Lung (tissue), 12 donors: ENCODE data around the gene CD72. TPM values are rescaled to one million over a fixed set of nuclear protein-coding genes. Genes with fewer than 3 reads are reported as not detected.
A peak's percentile ranks its signal among the peaks of the same experiment; 100 is the strongest.
"Not testable (repeated sequence)": the region's sequence is repeated elsewhere in the genome, so short reads cannot be mapped to it uniquely, and the experiment has no call there.

Source experiments
- ATAC-seq: fragments of 200-7000 bp; cut with Tn5 transposase; one replicate; pipeline ENCODE4 v1.9.1; 2020; ENCODE audit warnings: moderate number of reproducible peaks; ENCODE audit not compliant: insufficient read depth, low FRiP score
- DNase-seq, 3 donors: peaks; one replicate each; pipeline ENCODE4 v3.0.0-alpha.2; 2013 to 2017
- H3K27ac ChIP-seq, 2 donors: one replicate each; pipeline ENCODE4 v1.5.1; 2013; ENCODE audit warnings: mild to moderate bottlenecking in 2 of 2, moderate library complexity in 2 of 2, control low read depth in 1 of 2, inconsistent platforms in 1 of 2, low read depth in 1 of 2, low read length in 1 of 2
- H3K27me3 ChIP-seq, 3 donors: one replicate each; pipeline ENCODE4 v1.5.1; 2013; ENCODE audit warnings: low read length in 2 of 3; ENCODE audit not compliant: control insufficient read depth in 3 of 3, insufficient read depth in 3 of 3
- H3K36me3 ChIP-seq, 4 donors: one replicate each; pipeline ENCODE4 v1.5.1; 2013; ENCODE audit warnings: low read length in 4 of 4, mild to moderate bottlenecking in 1 of 4, moderate library complexity in 1 of 4; ENCODE audit not compliant: control insufficient read depth in 4 of 4, insufficient read depth in 4 of 4
- H3K4me1 ChIP-seq, 5 donors: one replicate each; pipeline ENCODE4 v1.5.1; 2013; ENCODE audit warnings: low read length in 5 of 5, mild to moderate bottlenecking in 2 of 5, moderate library complexity in 1 of 5; ENCODE audit not compliant: control insufficient read depth in 5 of 5, insufficient read depth in 5 of 5
- H3K4me3 ChIP-seq: one replicate; pipeline ENCODE4 v1.5.1; 2013; ENCODE audit warnings: mild to moderate bottlenecking, control low read depth, moderate library complexity
- H3K9ac ChIP-seq, 2 donors: one replicate each; pipeline ENCODE4 v1.5.1; 2013; ENCODE audit warnings: low read length in 2 of 2, control low read depth in 1 of 2; ENCODE audit not compliant: insufficient read depth in 1 of 2
- H3K9me3 ChIP-seq, 4 donors: one replicate each; pipeline ENCODE4 v1.5.1; 2013; ENCODE audit warnings: low read length in 3 of 4, mild to moderate bottlenecking in 1 of 4, moderate library complexity in 1 of 4; ENCODE audit not compliant: control insufficient read depth in 4 of 4, insufficient read depth in 3 of 4
- WGBS, 2 donors: extraction: QIAGEN DNeasy Blood & Tissue Kit; methylation state at CpG; one replicate each; pipeline ENCODE4 v1.1.7; 2013; 5-methylcytosine and 5-hydroxymethylcytosine counted together
- polyA plus RNA-seq, 2 donors: library from polyadenylated mRNA; stranded (reverse); fragments of 200-250 nt; gene quantifications; one replicate each; pipeline ENCODE4 v1.2.1, GENCODE V29; 2013
- total RNA-seq, 2 donors: library from RNA; depleted of rRNA in 1 of 2; stranded (reverse); fragments of >200 nt in 1 of 2; gene quantifications; one replicate each; pipeline ENCODE4 v1.2.1, GENCODE V29; 2014 to 2021
- TF ChIP-seq, protein P1 (sequence below): IDR thresholded peaks from 2 replicates; pipeline ENCODE4 v1.5.1; 2012; ENCODE audit warnings: mild to moderate bottlenecking; ENCODE audit errors: control extremely low read depth, extremely low read depth
- donor health status: control.
- donor health status: control.
- donor health status: Bipolar disorder and iron deficiency.
- donor health status: healthy.
- donor health status: DM: yes; HTN: yes; CAD: no.

The CD72 gene
- total and polyA plus RNA-seq, 4 donors, result 3.1 to 10.6 (median 5.9) TPM

GRCh38 chr9:35598866-35599590 lies 19.2 kb downstream of the CD72 start:
- Histone ChIP-seq H3K4me1 (peaks cover 0 to 9% (median 1%) of the 10 kb centered on the region in 5 donors), H3K4me3 (no peak overlapping the region), H3K9ac (no peak overlapping the region), H3K27me3 (no peaks in the 10 kb centered on the region), H3K27ac (peak overlapping the region in 1 of 2 donors; percentile 18), H3K36me3 (no peaks in the 10 kb centered on the region), H3K9me3 (peaks cover 0 to 6% (median 0%) of the 10 kb centered on the region in 4 donors)
- TF ChIP-seq, protein P1, sequence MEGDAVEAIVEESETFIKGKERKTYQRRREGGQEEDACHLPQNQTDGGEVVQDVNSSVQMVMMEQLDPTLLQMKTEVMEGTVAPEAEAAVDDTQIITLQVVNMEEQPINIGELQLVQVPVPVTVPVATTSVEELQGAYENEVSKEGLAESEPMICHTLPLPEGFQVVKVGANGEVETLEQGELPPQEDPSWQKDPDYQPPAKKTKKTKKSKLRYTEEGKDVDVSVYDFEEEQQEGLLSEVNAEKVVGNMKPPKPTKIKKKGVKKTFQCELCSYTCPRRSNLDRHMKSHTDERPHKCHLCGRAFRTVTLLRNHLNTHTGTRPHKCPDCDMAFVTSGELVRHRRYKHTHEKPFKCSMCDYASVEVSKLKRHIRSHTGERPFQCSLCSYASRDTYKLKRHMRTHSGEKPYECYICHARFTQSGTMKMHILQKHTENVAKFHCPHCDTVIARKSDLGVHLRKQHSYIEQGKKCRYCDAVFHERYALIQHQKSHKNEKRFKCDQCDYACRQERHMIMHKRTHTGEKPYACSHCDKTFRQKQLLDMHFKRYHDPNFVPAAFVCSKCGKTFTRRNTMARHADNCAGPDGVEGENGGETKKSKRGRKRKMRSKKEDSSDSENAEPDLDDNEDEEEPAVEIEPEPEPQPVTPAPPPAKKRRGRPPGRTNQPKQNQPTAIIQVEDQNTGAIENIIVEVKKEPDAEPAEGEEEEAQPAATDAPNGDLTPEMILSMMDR, result no peak
- WGBS, 2 donors, result 81 to 94% methylated on average over 10 to 11 of the region's 11 CpGs
- ATAC-seq (no peak), DNase-seq (peak in 1 of 3 donors; percentile 28)

DNA sequence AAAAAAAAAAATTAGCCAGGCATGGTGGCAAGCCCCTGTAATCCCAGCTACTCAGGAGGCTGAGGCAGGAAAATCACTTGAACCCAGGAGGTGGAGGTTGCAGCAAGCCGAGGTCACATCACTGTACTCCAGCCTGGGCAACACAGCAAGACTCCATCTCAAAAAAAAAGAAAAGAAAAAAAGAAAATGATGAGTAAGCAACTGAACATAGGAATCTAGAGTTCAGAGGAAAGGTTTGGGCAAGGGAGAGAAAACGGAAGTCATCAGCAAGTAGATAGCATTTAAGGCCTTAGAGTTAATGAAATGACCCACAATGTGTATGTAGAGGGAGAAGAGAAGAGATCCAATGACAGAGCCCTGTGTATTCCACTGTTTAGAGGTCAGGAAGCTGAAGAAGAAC lies 21.3 kb downstream of the CD72 start:
- ATAC-seq, H3K9me3 ChIP-seq, H3K27me3 ChIP-seq, H3K27ac ChIP-seq, DNase-seq, H3K36me3 ChIP-seq, H3K9ac ChIP-seq, H3K4me3 ChIP-seq, H3K4me1 ChIP-seq: not testable (repeated sequence)
- WGBS, 2 donors, result 98 to 100% methylated on average over 2 of the region's 2 CpGs

GRCh38 chr9:35594471-35594870 lies 23.7 kb downstream of the CD72 start:
- no peak for DNase-seq
- 97% methylated on average over 4 of the region's 4 CpGs for WGBS, 2 donors
- peaks cover 0 to 6% (median 5%) of the 10 kb centered on the region in 4 donors for H3K9me3 ChIP-seq
- H3K9ac ChIP-seq, result no peak overlapping the region
- no peaks in the 10 kb centered on the region for H3K27me3 ChIP-seq
- no peaks in the 10 kb centered on the region for H3K36me3 ChIP-seq
- no peak for ATAC-seq
- TF ChIP-seq, protein P1, result no peak
- H3K27ac ChIP-seq, result no peak overlapping the region
- H3K4me3 ChIP-seq, result no peak overlapping the region
- peaks cover 0 to 1% (median 0%) of the 10 kb centered on the region in 5 donors for H3K4me1 ChIP-seq

GRCh38 chr9:35593581-35593980 lies 24.6 kb downstream of the CD72 start:
- Histone ChIP-seq H3K36me3 (no peaks in the 10 kb centered on the region), H3K9me3 (peaks cover 0 to 6% (median 5%) of the 10 kb centered on the region in 4 donors), H3K9ac (no peak overlapping the region), H3K27ac (no peak overlapping the region), H3K4me1 (no peaks in the 10 kb centered on the region), H3K4me3 (no peak overlapping the region), H3K27me3 (no peaks in the 10 kb centered on the region)
- TF ChIP-seq, protein P1, result no peak
- ATAC-seq (no peak), DNase-seq (no peak)

DNA sequence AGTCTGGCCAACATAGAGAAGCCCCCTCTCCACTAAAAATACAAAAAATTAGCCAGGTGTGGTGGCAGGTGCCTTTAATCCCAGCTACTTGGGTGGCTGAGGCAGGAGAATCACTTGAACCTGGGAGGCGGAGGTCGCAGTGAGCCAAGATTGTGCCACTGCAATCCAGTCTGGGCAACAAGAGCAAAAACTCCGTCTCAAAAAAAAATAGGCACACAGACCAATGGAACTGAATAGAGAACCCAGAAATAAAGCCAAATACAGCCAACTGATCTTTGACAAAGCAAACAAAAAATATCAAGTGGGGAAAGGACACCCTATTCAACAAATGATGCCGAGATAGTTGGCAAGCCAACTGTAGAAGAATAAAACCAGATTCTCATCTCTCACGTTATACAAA lies 29.7 kb downstream of the CD72 start:
- not testable (repeated sequence) for H3K9me3 ChIP-seq, H3K4me3 ChIP-seq, H3K27ac ChIP-seq, ATAC-seq, H3K27me3 ChIP-seq, DNase-seq, H3K36me3 ChIP-seq, H3K9ac ChIP-seq, H3K4me1 ChIP-seq
- WGBS, 2 donors, result 97% methylated on average over 5 of the region's 5 CpGs

DNA sequence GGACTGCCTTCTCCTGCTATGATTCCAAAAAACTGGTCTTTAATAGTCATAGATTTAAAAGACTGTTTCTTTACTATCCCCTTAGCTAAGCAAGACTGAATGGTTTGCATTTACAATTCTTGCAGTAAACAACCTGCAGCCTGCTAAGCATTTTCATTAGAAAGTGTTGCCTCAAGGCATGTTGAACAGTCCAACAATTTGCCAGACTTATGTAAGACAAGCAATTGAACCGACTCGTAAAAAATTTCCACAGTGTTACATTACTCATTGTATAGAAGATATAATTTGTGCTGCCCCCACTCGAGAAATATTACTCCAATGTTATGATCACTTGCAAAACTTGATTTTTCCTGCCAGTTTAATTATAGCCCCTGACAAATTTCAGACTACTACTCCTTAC lies 33.5 kb downstream of the CD72 start:
- H3K9ac ChIP-seq, result not testable (repeated sequence)
- WGBS, 2 donors, result 89 to 97% methylated on average over 3 of the region's 3 CpGs

More for the DNA sequence above, 33.5 kb downstream of the CD72 start:
- H3K27ac ChIP-seq, H3K4me1 ChIP-seq, H3K9me3 ChIP-seq, H3K4me3 ChIP-seq, ATAC-seq, H3K36me3 ChIP-seq, H3K27me3 ChIP-seq, DNase-seq: not testable (repeated sequence)
